H9 (cell line): ENCODE data around the gene DTNB. TPM values are rescaled to one million over a fixed set of nuclear protein-coding genes. Genes with fewer than 3 reads are reported as not detected.

Experiments used
- DNase-seq: peaks from one replicate; pipeline ENCODE4 v3.0.0-alpha.2; 2017
- H2AFZ ChIP-seq: one replicate; pipeline ENCODE4 v1.6.1; 2013; ENCODE audit warnings: mild to moderate bottlenecking, low read length, control low read depth, moderate library complexity
- H2AK5ac ChIP-seq: 2 replicates; pipeline ENCODE4 v1.6.1; 2013; ENCODE audit warnings: low read length, control low read depth, mixed read lengths; ENCODE audit not compliant: insufficient read length
- H2BK120ac ChIP-seq: one replicate; pipeline ENCODE4 v1.6.1; 2013; ENCODE audit warnings: low read depth, mild to moderate bottlenecking, low read length, control low read depth, inconsistent platforms; ENCODE audit not compliant: poor library complexity, severe bottlenecking
- H2BK12ac ChIP-seq: 2 replicates; pipeline ENCODE4 v1.6.1; 2013; ENCODE audit warnings: low read length, control low read depth, mixed read lengths, low read depth; ENCODE audit not compliant: insufficient read length
- H2BK15ac ChIP-seq: 2 replicates; pipeline ENCODE4 v1.6.1; 2013; ENCODE audit warnings: low read depth, low read length, control low read depth
- H2BK20ac ChIP-seq: one replicate; pipeline ENCODE4 v1.6.1; 2013; ENCODE audit warnings: low read depth, mild to moderate bottlenecking, low read length, control low read depth, inconsistent platforms; ENCODE audit not compliant: poor library complexity, severe bottlenecking
- H2BK5ac ChIP-seq: 2 replicates; pipeline ENCODE4 v1.6.1; 2013; ENCODE audit warnings: low read length, control low read depth, mixed read lengths; ENCODE audit not compliant: insufficient read length
- H3K14ac ChIP-seq: 2 replicates; pipeline ENCODE4 v1.6.1; 2013; ENCODE audit warnings: low read length, control low read depth; ENCODE audit not compliant: insufficient read depth
- H3K18ac ChIP-seq: 2 replicates; pipeline ENCODE4 v1.6.1; 2013; ENCODE audit warnings: low read depth, mild to moderate bottlenecking, mixed read lengths, low read length, control low read depth; ENCODE audit not compliant: insufficient read length
- H3K23ac ChIP-seq: 2 replicates; pipeline ENCODE4 v1.6.1; 2013; ENCODE audit warnings: low read length, control low read depth, mixed read lengths, low read depth; ENCODE audit not compliant: insufficient read length
- H3K23me2 ChIP-seq: 2 replicates; pipeline ENCODE4 v1.6.1; 2013; ENCODE audit warnings: low read depth, mild to moderate bottlenecking, mixed read lengths, low read length, control low read depth; ENCODE audit not compliant: insufficient read length, poor library complexity, severe bottlenecking
- H3K27ac ChIP-seq: 2 replicates; pipeline ENCODE4 v1.5.1; 2013; ENCODE audit warnings: low read length, control low read depth, mixed read lengths, low read depth; ENCODE audit not compliant: insufficient read length
- H3K27me3 ChIP-seq: 2 replicates; pipeline ENCODE4 v1.6.1; 2013; ENCODE audit warnings: low read length, control low read depth, inconsistent platforms; ENCODE audit not compliant: insufficient read depth
- H3K4ac ChIP-seq: 2 replicates; pipeline ENCODE4 v1.6.1; 2013; ENCODE audit warnings: low read depth, mild to moderate bottlenecking, control low read depth, inconsistent platforms, low read length, moderate library complexity
- H3K4me1 ChIP-seq: 2 replicates; pipeline ENCODE4 v1.6.1; 2013; ENCODE audit warnings: low read length, control low read depth, inconsistent platforms; ENCODE audit not compliant: insufficient read depth
- H3K4me2 ChIP-seq: 2 replicates; pipeline ENCODE4 v1.6.1; 2013; ENCODE audit warnings: low read length, control low read depth, mixed read lengths; ENCODE audit not compliant: insufficient read length, insufficient read depth
- H3K56ac ChIP-seq: 2 replicates; pipeline ENCODE4 v1.6.1; 2013; ENCODE audit warnings: low read depth, mild to moderate bottlenecking, mixed read lengths, low read length, control low read depth; ENCODE audit not compliant: insufficient read length
- H3K79me1 ChIP-seq: 2 replicates; pipeline ENCODE4 v1.6.1; 2013; ENCODE audit warnings: low read depth, mild to moderate bottlenecking, moderate library complexity, low read length, control low read depth, inconsistent platforms; ENCODE audit not compliant: insufficient read depth, poor library complexity, severe bottlenecking
- H3K79me2 ChIP-seq: 2 replicates; pipeline ENCODE4 v1.6.1; 2013; ENCODE audit warnings: low read length, control low read depth, inconsistent platforms; ENCODE audit not compliant: insufficient read depth
- H3K9ac ChIP-seq: 2 replicates; pipeline ENCODE4 v1.6.1; 2013; ENCODE audit warnings: low read length, control low read depth, mixed read lengths; ENCODE audit not compliant: insufficient read length; ENCODE audit errors: extremely low read depth
- H3K9me3 ChIP-seq: one replicate; pipeline ENCODE4 v1.6.1; 2013; ENCODE audit warnings: low read depth, low read length, inconsistent platforms; ENCODE audit not compliant: control insufficient read depth
- H3T11ph ChIP-seq: one replicate; pipeline ENCODE4 v1.6.1; 2013; ENCODE audit warnings: mild to moderate bottlenecking, low read length, control low read depth, inconsistent platforms
- H4K20me1 ChIP-seq: one replicate; pipeline ENCODE4 v1.6.1; 2013; ENCODE audit not compliant: control insufficient read depth, insufficient read length, insufficient read depth
- H4K5ac ChIP-seq: 2 replicates; pipeline ENCODE4 v1.6.1; 2013; ENCODE audit warnings: low read depth, mild to moderate bottlenecking, mixed read lengths, low read length, control low read depth; ENCODE audit not compliant: insufficient read length
- H4K8ac ChIP-seq: replicated peaks from 2 replicates; pipeline ENCODE4 v1.6.1; 2013; ENCODE audit warnings: low read length, control low read depth, mixed read lengths, low read depth; ENCODE audit not compliant: insufficient read length
- H4K91ac ChIP-seq: 2 replicates; pipeline ENCODE4 v1.6.1; 2013; ENCODE audit warnings: low read depth, mild to moderate bottlenecking, moderate library complexity, mixed read lengths, low read length, control low read depth; ENCODE audit not compliant: insufficient read length
- H3K27ac Mint-ChIP-seq, 3 experiments: 2 replicates in 2 of 3; 3 replicates in 1 of 3; pipeline ENCODE4 v1.8.0; 2020 to 2021; ENCODE audit warnings: mixed read lengths in 3 of 3, mild to moderate bottlenecking in 1 of 3, moderate library complexity in 1 of 3
- H3K27me3 Mint-ChIP-seq: 2 replicates; pipeline ENCODE4 v1.8.0; 2021; ENCODE audit warnings: low read depth, mild to moderate bottlenecking, moderate library complexity, mixed read lengths
- H3K36me3 Mint-ChIP-seq, 3 experiments: 2 replicates in 2 of 3; 3 replicates in 1 of 3; pipeline ENCODE4 v1.8.0; 2020 to 2021; ENCODE audit warnings: low read depth in 3 of 3, mixed read lengths in 3 of 3; ENCODE audit not compliant: insufficient read depth in 1 of 3
- H3K4me1 Mint-ChIP-seq, 2 experiments: 2 replicates each; pipeline ENCODE4 v1.8.0; 2020; ENCODE audit warnings: mixed read lengths in 2 of 2
- H3K4me3 Mint-ChIP-seq, 2 experiments: 2 replicates in 1 of 2; 3 replicates in 1 of 2; pipeline ENCODE4 v1.8.0; 2020 to 2021; ENCODE audit warnings: mild to moderate bottlenecking in 2 of 2, mixed read lengths in 2 of 2, moderate library complexity in 1 of 2
- H3K9me3 Mint-ChIP-seq, 2 experiments: 2 replicates in 1 of 2; 3 replicates in 1 of 2; pipeline ENCODE4 v1.8.0; 2020; ENCODE audit warnings: mild to moderate bottlenecking in 2 of 2, mixed read lengths in 2 of 2, moderate library complexity in 1 of 2
- CTCF ChIP-seq: fragments of 200-600 bp; sonication (generic); conservative IDR thresholded peaks from 3 replicates; pipeline ENCODE4 v1.8.0; 2021; ENCODE audit warnings: antibody characterized with exemption, mild to moderate bottlenecking
- WGBS: extraction: QIAGEN DNeasy Blood & Tissue Kit; methylation state at CpG from one replicate; pipeline ENCODE4 v1.1.7; 2013; ENCODE audit warnings: missing lambda C conversion rate, low lambda C conversion rate, mixed read lengths; ENCODE audit not compliant: insufficient read length; ENCODE audit errors: extremely low coverage; 5-methylcytosine and 5-hydroxymethylcytosine counted together
- total RNA-seq: library from RNA; stranded (reverse); gene quantifications from 2 replicates; pipeline ENCODE4 v1.2.1, GENCODE V29; 2021

DTNB gene
- total RNA-seq, 1 experiment from 2014 or later: 26.7 TPM

- no peaks in the 10 kb centered on the region; the same call in 1 of the 2 replicates for H3K79me2 ChIP-seq
- 0 out of 7 replicates have a peak overlapping the region, but pooled peaks of 1 of the 3 experiments have one; percentile 22 for H3K27ac Mint-ChIP-seq
- H2BK5ac ChIP-seq: no peak overlapping the region
- no peak overlapping the region for H2BK12ac ChIP-seq
- H3K36me3 Mint-ChIP-seq: peaks cover 2 to 13% (median 4%) of the 10 kb centered on the region in 3 experiments; a peak in 6 of 7 replicates
- no CpG with 5 or more reads among the region's 2 CpGs for WGBS
- H3K23ac ChIP-seq: no peak overlapping the region
- H3K27ac ChIP-seq: no peak overlapping the region
- H4K8ac ChIP-seq: no peak overlapping the region
- no peak overlapping the region for H2AK5ac ChIP-seq
- H4K20me1 ChIP-seq: no peaks in the 10 kb centered on the region
- no peaks in the 10 kb centered on the region for H3K27me3 ChIP-seq
- no peak overlapping the region for H2BK20ac ChIP-seq
- H3K4me1 Mint-ChIP-seq: no peaks in the 10 kb centered on the region
- H3T11ph ChIP-seq: no peak overlapping the region
- no peak overlapping the region for H3K4me3 Mint-ChIP-seq
- H3K4me1 ChIP-seq: no peaks in the 10 kb centered on the region
- H4K5ac ChIP-seq: no peak overlapping the region
- H4K91ac ChIP-seq: no peak overlapping the region
- no peak overlapping the region for H3K56ac ChIP-seq
- no peaks in the 10 kb centered on the region for H3K23me2 ChIP-seq
- H3K4me2 ChIP-seq: no peak overlapping the region
- no peaks in the 10 kb centered on the region for H3K27me3 Mint-ChIP-seq
- DNase-seq: no peak
- H3K14ac ChIP-seq: no peak overlapping the region
- H3K9ac ChIP-seq: no peak overlapping the region
- no peak overlapping the region for H3K18ac ChIP-seq
- no peaks in the 10 kb centered on the region for H3K9me3 ChIP-seq
- no peak overlapping the region for H3K4ac ChIP-seq
- peaks cover 5% of the 10 kb centered on the region for H3K79me1 ChIP-seq
- H3K9me3 Mint-ChIP-seq: no peaks in the 10 kb centered on the region
- no peak overlapping the region for H2AFZ ChIP-seq
- no peak overlapping the region for H2BK120ac ChIP-seq
- TF ChIP-seq CTCF: no peak
- H2BK15ac ChIP-seq: no peak overlapping the region
Measured at GRCh38 chr2:25651066-25651465, 22.3 kb downstream of the DTNB start.
